DMS 273 (cell line): ENCODE measurements around the gene RPS6KB2.

ENCODE experiments used
- DNase-seq: peaks from one replicate; lab custom pipeline; 2025; ENCODE audit not compliant: unreplicated experiment; lab: John Stamatoyannopoulos, UW

RPS6KB2 gene

DNA sequence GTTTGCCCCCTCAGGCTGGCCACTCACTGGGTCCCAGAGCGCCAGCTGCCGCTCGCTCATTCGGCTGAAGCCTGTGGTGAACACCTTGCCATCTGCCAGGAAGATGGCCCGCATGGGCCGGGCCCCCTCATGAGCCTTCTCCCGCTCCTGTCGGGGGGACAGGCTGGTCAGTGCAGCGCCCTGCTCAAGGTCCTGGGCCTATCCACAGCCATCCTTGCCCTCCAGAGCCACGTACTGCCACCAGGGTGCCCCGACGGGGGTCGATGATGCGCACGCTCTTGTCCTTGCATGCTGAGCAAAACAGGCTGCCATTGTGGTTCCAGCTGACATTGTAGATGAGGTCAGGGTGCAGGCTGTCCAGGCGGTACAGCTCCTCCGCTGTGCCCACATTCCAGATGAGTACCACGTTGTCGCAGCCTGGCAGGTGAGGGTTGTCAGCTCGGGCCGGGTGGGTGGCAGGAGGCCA is 12.8 kb downstream of the RPS6KB2 start:
- peak; percentile 33 for DNase-seq

- no peak for DNase-seq
Observed at GRCh38 chr11:67441731-67442351, 13.5 kb downstream of the RPS6KB2 start.

DNA sequence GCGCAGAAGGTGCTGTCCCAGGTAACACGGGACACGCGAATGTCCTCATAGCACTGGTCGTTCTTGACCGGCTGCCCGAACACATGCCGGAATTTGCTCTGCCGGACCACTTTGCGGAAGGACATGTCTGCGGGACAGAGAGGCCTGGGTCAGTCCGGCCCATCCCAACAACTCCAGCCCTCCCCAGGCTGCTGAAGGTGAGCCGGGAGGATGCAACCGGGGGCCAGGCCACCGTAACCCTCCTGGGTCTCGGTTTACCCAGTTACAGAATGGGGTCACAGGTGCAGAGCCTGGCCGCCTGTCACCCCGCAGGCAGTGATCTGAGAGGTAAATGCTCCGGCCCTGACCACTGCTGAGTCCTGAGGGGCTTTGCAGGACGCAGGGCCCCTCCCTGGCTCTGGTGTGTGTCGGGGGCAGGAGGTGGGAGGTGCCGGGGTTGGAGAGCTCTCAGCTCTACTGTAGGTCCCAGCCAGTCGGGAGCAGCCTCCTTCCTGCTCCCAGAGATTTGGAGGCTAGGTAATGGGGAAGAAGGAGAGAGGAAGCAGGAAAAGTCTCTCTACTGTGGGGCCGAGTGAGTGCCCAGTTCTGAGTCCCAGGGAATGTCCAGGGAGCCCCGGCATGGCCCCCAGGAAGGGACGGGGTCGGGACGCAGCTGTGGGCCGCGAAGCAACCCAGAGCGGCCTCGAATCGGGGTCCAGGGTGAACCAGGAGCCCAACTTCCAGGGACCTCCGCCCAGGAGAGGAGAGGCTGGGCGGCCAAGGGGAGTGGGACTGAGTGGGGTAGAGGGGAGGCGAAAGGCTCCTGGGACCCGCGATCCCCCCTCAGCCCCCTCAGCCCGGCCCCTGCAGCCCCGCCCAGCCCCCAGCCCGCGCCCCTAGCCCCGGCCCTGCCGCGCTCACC is 14.5 kb downstream of the RPS6KB2 start:
- DNase-seq, result no peak

DNA sequence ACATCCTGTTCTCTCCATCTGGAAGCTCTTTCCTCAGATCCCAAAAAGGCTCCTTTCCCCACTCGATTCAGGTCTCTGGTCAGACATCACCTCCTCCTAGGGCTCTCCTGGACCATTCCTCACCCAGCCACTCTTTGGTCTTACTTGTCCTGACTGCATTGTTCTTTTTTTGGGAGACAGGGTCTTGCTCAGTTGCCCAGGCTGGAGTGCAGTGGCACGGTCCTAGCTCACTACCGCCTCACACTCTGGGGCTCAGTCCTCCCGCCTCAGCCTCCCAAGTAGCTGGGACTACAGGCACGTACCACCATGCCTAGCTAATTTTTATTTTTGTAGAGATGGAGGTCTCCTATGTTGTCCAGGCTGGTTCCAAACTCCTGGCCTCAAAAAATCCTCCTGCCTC is 17.2 kb downstream of the RPS6KB2 start:
- DNase-seq, result no peak

DNA sequence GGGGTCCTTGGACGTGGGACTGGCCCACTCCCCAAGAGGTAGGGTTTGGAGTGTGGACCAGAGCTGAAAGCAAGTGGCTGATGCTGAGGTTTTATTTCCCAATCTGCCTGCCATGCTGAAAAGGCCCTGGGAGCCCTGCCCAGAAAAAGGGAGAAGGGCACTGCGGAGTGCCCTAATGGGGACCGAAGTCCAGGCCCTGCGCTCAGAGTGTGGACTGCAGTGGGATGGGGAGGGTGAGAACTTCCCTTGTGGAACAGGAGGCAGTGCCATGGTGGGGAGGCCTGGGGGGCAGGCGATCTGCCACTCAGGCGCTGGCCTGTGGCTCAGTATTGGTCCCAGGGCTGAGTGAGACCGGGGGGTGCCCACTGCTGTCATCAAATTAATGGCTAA is 19.9 kb downstream of the RPS6KB2 start:
- no peak for DNase-seq

DNA sequence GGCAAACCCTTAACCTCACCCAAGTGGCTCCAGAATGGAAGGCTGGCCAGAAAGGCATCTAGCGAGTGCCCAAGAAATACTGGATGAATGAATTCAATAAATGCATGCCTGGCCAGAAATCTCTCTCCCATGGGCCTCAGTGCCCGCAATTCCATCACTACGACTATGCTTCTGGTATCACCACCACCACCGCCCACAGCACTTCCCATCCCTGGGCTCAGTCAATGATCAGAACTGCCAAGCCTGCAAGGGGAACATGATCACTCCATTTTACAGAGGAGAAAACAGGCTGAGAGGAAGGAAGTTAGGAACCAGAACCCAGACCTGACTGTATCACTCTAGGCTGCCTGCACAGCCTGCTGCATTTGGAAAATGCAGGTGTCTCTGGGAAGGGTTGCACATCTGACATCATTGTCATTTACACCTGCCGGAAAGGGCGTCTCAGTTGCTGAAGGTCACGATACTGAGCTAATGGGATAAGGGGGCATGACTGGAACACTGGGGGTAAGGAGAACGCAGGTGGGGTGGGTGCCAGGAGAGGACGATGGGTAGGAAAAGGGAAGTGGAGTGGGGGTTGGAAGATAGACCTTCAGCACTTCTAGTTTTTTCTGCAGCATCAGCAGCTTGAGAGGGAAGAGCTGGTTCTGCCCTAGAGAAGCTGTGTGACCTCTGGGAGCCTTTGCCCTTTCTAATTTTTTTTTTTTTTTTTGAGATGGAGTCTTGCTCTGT is 21.0 kb downstream of the RPS6KB2 start:
- DNase-seq, result no peak

GRCh38 chr11:67450796-67451657 is 22.7 kb downstream of the RPS6KB2 start:
- no peak for DNase-seq

DNA sequence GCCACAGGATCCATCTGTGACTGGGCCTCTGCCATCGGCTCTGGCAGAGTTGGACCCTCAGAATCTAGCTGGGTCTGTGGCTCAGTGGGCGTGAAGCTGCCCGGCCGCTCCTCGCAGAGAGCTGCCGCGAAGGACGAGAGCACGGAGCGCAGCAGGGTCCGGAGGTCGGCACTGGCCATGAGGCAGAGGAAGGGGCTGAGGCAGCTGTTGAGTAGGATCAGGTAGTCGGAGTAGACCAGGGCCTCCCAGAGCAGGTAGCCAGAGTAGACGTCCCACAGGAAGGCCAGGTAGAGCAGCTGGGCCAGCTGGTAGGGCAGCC is 23.3 kb downstream of the RPS6KB2 start:
- no peak for DNase-seq

DNA sequence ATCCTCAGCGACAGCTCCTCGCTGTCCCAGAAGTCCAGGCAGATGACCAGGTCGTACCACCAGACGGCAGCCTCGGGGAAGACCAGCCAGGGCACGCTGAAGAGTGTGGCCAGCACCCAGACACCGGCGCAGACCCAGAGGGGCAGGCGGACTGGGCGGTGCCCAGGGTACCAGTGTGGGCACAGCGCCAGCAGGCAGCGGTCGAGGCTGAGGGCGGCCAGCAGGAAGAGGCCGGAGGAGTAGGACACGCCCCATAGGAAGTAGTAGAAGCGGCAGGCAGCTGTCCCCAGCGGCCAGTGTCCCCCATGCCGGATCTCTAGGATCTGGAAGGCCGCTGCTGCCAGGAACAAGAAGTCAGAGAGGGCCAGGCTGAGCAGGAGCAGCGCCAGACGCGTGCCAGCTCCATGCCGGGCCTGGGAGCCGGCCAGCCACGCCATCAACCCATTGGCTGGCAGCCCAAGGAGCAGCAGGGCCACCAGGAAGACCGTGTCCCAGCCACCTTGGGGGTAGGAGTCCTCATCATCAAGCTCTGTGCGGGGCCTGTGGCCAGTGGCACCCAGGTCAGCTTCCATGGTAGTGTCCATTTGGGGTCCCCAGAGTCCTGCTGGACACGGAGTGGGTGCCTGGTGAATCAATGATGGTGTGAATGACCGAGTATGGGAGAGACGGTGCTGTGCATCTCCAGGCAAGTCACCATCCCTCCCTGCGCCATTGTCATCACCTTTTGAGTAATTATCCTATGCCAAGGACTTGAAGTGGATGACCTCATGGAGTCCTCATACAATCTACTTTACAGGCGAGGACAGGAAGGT is 24.1 kb downstream of the RPS6KB2 start, which contains the start of gene GPR152:
Gene GPR152 (minus strand): TSS at position 589 of the 812 bp plus-strand sequence. CDS start 5 bp downstream, at position 584.
- peak; percentile 15 for DNase-seq

- DNase-seq, result no peak
Observed at GRCh38 chr11:67453816-67454732, 25.8 kb downstream of the RPS6KB2 start.

GRCh38 chr11:67455054-67455453 is 26.8 kb downstream of the RPS6KB2 start, which contains the start of gene CABP4:
Gene CABP4, plus strand, starts transcription at chr11:67455354. Its CDS starts 70 bp downstream, at chr11:67455424.
- no peak for DNase-seq

DNA sequence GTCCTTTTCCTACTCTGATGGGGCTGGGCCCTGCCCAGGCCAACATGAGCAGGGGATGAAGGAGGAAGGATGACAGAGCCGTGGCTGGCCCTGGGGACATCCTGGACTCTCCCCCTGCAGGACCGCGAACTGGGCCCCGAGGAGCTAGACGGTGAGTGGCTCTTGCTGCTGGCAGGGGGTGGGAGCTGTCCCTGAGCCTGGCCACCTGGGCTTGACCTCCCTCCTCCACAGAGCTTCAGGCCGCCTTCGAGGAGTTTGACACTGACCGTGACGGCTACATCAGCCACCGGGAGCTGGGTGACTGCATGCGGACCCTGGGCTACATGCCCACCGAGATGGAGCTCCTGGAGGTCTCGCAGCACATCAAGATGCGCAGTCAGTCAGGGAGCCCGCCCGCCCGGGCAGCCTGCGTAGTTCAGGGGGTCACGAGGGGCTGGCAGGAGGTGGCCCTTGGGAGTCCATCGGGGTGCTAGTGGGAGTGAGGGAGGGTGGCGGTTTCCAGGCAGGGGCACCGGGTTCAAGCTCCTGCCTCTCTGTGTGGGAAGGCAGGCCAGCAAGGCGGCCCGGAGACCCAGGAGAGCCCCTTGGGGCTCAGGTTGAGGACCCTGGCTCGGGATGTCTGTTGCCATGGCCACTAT is 27.9 kb downstream of the RPS6KB2 start:
- DNase-seq, result no peak

GRCh38 chr11:67457453-67457852 is 29.2 kb downstream of the RPS6KB2 start:
- DNase-seq, result no peak

DNA sequence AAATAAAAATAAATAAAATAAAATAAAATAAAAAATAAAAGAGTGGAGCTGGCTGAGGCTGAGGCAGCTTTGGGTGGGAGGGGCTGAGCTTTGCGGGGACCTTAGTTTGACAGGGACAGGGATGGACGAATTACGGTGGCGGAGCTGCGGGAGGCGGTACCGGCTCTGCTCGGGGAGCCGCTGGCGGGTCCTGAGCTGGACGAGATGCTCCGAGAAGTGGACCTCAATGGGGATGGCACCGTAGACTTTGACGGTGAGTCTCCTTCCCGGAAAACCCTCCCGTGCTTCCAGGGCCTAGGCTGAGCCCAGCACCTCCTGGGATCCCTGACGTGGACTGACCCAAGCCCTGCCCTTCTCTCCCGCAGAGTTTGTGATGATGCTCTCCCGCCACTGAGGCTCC is 30.0 kb downstream of the RPS6KB2 start:
- no peak for DNase-seq

DNA sequence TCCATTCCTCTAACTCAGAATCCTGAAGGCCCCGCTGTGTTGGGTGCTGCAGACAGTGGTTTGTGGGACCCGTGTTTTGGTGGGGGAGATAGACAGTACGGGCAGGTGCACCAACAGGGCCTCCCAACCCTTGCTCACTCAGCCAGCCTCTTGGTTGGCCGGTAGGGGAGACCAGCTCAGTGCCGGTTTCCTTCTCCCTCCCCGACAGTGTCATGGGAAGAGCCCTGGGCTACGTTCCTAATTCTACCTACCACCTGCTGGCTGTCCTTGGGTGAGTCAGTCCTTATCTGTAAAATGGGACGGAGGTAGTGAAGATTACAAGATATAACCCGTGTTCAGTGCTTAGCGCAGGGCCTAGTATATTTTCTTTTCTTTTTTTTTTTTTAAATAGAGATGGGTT is 34.9 kb downstream of the RPS6KB2 start:
- no peak for DNase-seq

DNA sequence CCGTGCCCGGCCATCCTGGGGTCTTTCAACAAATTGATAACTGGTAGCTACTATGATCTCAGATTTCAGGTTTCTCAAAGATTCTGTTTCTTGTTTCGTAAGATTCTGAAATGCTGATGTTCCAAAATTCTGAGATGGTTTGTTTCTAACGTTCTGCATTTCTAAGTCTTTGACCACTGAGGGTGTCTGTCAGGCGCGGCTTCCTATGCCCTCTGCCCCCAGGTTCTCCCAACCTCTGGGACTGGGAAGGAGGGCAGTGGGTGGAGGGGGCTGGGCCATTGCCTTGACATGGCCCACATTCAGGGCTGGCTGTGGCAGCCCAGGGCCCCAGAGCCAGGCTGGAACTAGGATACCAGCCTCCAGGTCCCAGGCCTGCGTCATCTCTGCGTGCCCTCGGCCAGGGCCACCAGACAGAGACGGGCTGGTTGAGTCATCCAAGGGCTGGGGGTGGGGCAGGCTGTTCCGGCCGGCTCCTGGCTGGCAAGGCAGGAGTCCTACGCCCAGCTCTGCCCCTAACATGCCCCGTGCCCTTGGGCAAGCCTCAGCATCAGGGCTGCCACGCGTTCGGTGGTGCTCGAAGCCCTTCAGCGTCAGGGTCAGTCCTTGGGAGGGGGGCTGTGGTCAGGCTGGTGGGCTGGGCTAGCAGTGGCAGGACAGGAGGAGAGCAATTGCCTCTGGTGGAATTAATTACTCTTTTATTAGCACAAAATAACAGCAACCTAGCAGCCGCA is 35.6 kb downstream of the RPS6KB2 start:
- DNase-seq, result no peak

DNA sequence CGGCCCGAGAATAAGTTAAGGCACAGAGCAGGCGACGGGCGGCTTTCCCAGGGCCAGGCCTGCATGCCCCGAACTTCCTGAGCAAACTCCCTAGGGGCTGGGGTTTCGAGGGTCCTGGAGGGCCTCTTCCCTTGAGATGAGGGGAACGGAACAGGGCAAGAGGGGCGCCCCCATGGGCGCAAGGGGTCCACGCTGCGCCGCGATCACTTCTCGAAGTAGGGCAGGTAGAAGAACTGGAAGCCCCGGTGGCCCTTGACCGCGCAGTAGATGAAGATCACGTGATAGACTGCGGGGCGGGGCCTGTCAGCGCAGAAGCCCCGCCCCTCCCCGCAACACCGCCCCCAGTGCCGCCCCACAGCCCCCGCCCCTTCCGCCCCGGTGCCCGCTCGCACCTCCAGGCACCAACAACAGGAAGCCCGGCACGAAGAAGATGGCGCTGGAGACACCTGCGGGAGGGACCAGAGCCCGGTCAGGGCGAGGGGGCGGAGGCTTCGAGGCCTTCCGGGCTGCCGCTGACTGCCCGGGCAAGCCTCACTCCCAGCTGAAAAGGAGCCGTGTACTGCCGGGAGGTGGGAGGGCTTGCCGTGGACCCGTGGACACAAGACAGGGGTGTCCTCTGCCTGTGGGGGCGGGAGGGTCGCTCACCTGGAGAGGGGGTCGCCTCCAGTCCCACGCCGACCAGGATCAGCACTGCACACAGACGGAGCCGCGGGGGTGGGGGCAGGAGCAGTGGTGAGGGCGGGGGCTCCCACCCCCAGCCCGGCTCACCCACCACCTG is 36.3 kb downstream of the RPS6KB2 start:
- no peak for DNase-seq
